ENCODE data around the gene PSMD12.
A peak's percentile ranks its signal among the peaks of the same experiment; 100 is the strongest.
"Not testable (repeated sequence)": the region's sequence is repeated elsewhere in the genome, so short reads cannot be mapped to it uniquely, and the experiment has no call there.

PSMD12 gene

GRCh38 chr17:67305446-67306235 lies 60.7 kb downstream of the PSMD12 start:
- DNase-seq: not testable (repeated sequence)

GRCh38 chr17:67297454-67297960 lies 68.9 kb downstream of the PSMD12 start:
- DNase-seq: no peak

GRCh38 chr17:67294451-67295199 lies 71.8 kb downstream of the PSMD12 start:
- no peak for DNase-seq

GRCh38 chr17:67293251-67294203 lies 72.8 kb downstream of the PSMD12 start:
- peak; percentile 59 for DNase-seq

- no peak for DNase-seq
Observed at GRCh38 chr17:67290711-67291291, 75.6 kb downstream of the PSMD12 start.

GRCh38 chr17:67290244-67290643 lies 76.1 kb downstream of the PSMD12 start:
- DNase-seq: no peak

GRCh38 chr17:67289181-67289876 lies 77.0 kb downstream of the PSMD12 start:
- peak; percentile 62 for DNase-seq

All from fibroblast of skin of scalp (primary cell).